Tibial nerve (tissue), 4 donors: ENCODE measurements around the gene CDK16. TPM values are rescaled to one million over a fixed set of nuclear protein-coding genes. Genes with fewer than 3 reads are reported as not detected.
A peak's percentile ranks its signal among the peaks of the same experiment; 100 is the strongest.
"Not testable (repeated sequence)": the region's sequence is repeated elsewhere in the genome, so short reads cannot be mapped to it uniquely, and the experiment has no call there.

Experiments
- DNase-seq, 2 donors: peaks; one replicate each; pipeline ENCODE4 v3.0.0-alpha.2; 2019; ENCODE audit warnings: low spot score in 2 of 2
- H3K27ac ChIP-seq, 4 donors: fragments of 200-600 bp; sonication (generic) in 3 of 4; one replicate each; pipeline ENCODE4 v1.5.1; 2017 to 2019; ENCODE audit warnings: mild to moderate bottlenecking in 1 of 4
- H3K27me3 ChIP-seq, 2 donors: fragments of 200-600 bp; sonication (generic) in 1 of 2; one replicate each; pipeline versions ENCODE4 v1.5.1 to v1.6.0; 2017 to 2019
- H3K36me3 ChIP-seq, 3 donors: fragments of 200-600 bp; sonication (generic); one replicate each; pipeline ENCODE4 v1.5.1; 2018 to 2019
- H3K4me1 ChIP-seq, 4 donors: fragments of 200-600 bp; sonication (generic) in 3 of 4; one replicate each; pipeline ENCODE4 v1.5.1; 2017 to 2019
- H3K4me3 ChIP-seq, 4 donors: fragments of 200-600 bp; sonication (generic) in 3 of 4; one replicate each; pipeline ENCODE4 v1.5.1; 2017 to 2019; ENCODE audit warnings: mild to moderate bottlenecking in 1 of 4, moderate library complexity in 1 of 4
- H3K9me3 ChIP-seq, 4 donors: fragments of 200-600 bp; sonication (generic) in 3 of 4; one replicate each; pipeline ENCODE4 v1.5.1; 2017 to 2019
- CTCF ChIP-seq, 5 experiments: fragments of 200-600 bp in 3 of 5; fragments of 450-650 bp in 2 of 5; sonication (generic) in 3 of 5; IDR thresholded peaks; one replicate each; pipeline ENCODE4 v1.5.1; 2016 to 2019; ENCODE audit warnings: antibody characterized with exemption in 5 of 5, mild to moderate bottlenecking in 3 of 5, moderate library complexity in 2 of 5
- EP300 ChIP-seq, 2 donors: sonication (generic); formaldehyde crosslinking; IDR thresholded peaks; one replicate each; pipeline ENCODE4 v1.6.1; 2017; ENCODE audit warnings: antibody characterized with exemption in 2 of 2, mild to moderate bottlenecking in 1 of 2
- POLR2A ChIP-seq, 2 donors: fragments of 450-650 bp; IDR thresholded peaks; one replicate each; pipeline ENCODE4 v1.6.1; 2017; ENCODE audit warnings: antibody characterized with exemption in 2 of 2, mild to moderate bottlenecking in 2 of 2, moderate library complexity in 2 of 2
- whole genome bisulfite sequencing, 2 donors: methylation state at CpG; one replicate each; pipeline ENCODE4 v1.1.5; 2018; 5-methylcytosine and 5-hydroxymethylcytosine counted together
- total RNA-seq, 4 donors: library from RNA; depleted of rRNA; stranded (reverse); fragments of >200 nt; gene quantifications; one replicate each; pipeline ENCODE4 v1.1.0, GENCODE V29; 2016

The CDK16 gene
- total RNA-seq, 4 donors from 2014 or later, result 64.9 to 94.2 (median 84.5) TPM

- Histone ChIP-seq H3K9me3 (no peaks in the 10 kb centered on the region), H3K27ac (no peak overlapping the region), H3K4me3 (no peak overlapping the region), H3K4me1 (no peaks in the 10 kb centered on the region), H3K27me3 (peaks cover 0 to 3% of the 10 kb centered on the region in 2 donors), H3K36me3 (peaks cover 0 to 42% (median 0%) of the 10 kb centered on the region in 3 donors)
- TF ChIP-seq POLR2A (IDR thresholded peaks at IDR 0.05), result no peak
- TF ChIP-seq CTCF (IDR thresholded peaks at IDR 0.05), result no peak
- no peak for TF ChIP-seq EP300 (IDR thresholded peaks at IDR 0.05)
- WGBS, 2 donors, result 71 to 74% methylated on average over 13 of the region's 13 CpGs
- DNase-seq, result no peak
These were observed 29.5 kb downstream of the CDK16 start for GRCh38 chrX:47247999-47248320.

- Histone ChIP-seq H3K27me3 (peaks cover 0 to 3% of the 10 kb centered on the region in 2 donors), H3K9me3 (no peaks in the 10 kb centered on the region), H3K4me1 (no peaks in the 10 kb centered on the region), H3K36me3 (peaks cover 0 to 37% (median 0%) of the 10 kb centered on the region in 3 donors), H3K27ac (peak overlapping the region in 1 of 4 donors; percentile 11), H3K4me3 (no peak overlapping the region)
- 84 to 96% methylated on average over 5 to 6 of the region's 6 CpGs for WGBS, 2 donors
- DNase-seq, result no peak
- TF ChIP-seq CTCF (IDR thresholded peaks at IDR 0.05) (no peak), POLR2A (IDR thresholded peaks at IDR 0.05) (no peak), EP300 (IDR thresholded peaks at IDR 0.05) (no peak)
These were observed 30.1 kb downstream of the CDK16 start for GRCh38 chrX:47248576-47248975.

GRCh38 chrX:47250017-47250347, 31.5 kb downstream of the CDK16 start:
- no peak for DNase-seq
- 82 to 86% methylated on average over 6 of the region's 6 CpGs for WGBS, 2 donors
- peaks cover 0 to 3% of the 10 kb centered on the region in 2 donors for H3K27me3 ChIP-seq
- H3K4me1 ChIP-seq, result no peaks in the 10 kb centered on the region
- TF ChIP-seq CTCF (IDR thresholded peaks at IDR 0.05) (no peak), POLR2A (IDR thresholded peaks at IDR 0.05) (no peak), EP300 (IDR thresholded peaks at IDR 0.05) (no peak)
- H3K4me3 ChIP-seq, result no peak overlapping the region
- H3K9me3 ChIP-seq, result no peaks in the 10 kb centered on the region
- H3K36me3 ChIP-seq, result peaks cover 0 to 24% (median 0%) of the 10 kb centered on the region in 3 donors
- H3K27ac ChIP-seq, result no peak overlapping the region

DNA sequence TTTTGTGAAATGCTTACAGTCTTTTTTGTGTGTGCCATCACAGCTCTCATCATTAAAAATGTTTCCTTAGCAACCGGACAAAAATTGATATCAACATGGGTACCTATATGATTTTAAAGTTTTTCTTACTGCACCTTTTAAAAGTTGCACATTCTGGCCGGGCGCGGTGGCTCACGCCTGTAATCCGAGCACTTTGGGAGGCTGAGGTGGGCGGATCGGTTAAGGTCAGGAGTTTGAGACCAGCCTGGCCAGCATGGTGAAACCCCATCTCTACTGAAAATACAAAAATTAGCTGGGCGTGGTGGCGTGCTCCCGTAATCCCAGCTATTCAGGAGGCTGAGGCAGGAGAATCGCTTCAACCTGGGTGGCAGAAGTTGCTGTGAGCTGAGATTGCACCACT, 39.1 kb downstream of the CDK16 start:
- not testable (repeated sequence) for H3K4me1 ChIP-seq, DNase-seq, H3K4me3 ChIP-seq, H3K27me3 ChIP-seq, H3K9me3 ChIP-seq, H3K36me3 ChIP-seq, H3K27ac ChIP-seq
- 86 to 92% methylated on average over 12 of the region's 12 CpGs for WGBS, 2 donors

DNA sequence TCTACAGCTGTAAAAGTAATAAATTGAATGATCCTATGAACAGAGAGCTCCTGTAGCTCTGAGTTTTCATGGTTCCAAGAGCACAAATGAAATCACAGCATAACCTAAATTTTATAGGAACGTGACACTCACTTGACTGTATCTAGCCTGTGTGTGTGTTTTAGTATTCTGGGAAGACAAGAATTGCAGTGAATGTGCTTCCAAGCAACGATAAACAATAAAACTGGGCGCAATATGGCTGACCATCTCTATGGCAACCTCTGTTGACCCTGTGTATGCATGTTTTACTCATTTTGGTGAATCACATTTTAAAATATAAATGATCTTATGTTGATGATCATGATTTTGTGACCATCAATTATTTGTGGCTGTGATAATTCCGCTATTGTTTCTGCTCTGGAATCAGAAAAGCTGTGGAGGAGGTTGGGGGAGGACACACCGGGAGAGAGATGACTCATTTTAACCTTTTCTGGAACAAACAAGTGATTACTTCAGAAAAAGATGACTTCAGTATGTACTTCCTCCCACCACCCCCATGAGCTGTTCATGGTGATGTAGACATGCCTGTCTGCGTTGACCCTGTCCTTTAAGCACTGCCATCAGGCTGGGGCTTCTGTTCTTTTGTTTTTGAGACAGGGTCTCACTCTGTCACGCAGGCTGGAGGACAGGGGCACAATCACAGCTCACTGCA, 46.1 kb downstream of the CDK16 start:
- H3K27ac ChIP-seq, result peak overlapping the region in 2 of 4 donors; percentile 58 to 76
- peaks cover 0 to 3% (median 0%) of the 10 kb centered on the region in 4 donors for H3K4me1 ChIP-seq
- no peaks in the 10 kb centered on the region for H3K9me3 ChIP-seq
- no peaks in the 10 kb centered on the region for H3K36me3 ChIP-seq
- TF ChIP-seq CTCF (IDR thresholded peaks at IDR 0.05) (no peak), EP300 (IDR thresholded peaks at IDR 0.05) (no peak), POLR2A (IDR thresholded peaks at IDR 0.05) (no peak)
- DNase-seq, result no peak
- whole genome bisulfite sequencing, 2 donors, result 22 to 42% methylated on average over 6 to 7 of the region's 7 CpGs
- no peak overlapping the region for H3K4me3 ChIP-seq
- H3K27me3 ChIP-seq, result peaks cover 0 to 19% of the 10 kb centered on the region in 2 donors
